ENCODE results near the gene SERPINI1. TPM values are rescaled to one million over a fixed set of nuclear protein-coding genes. Genes with fewer than 3 reads are reported as not detected.

The SERPINI1 gene
- total and polyA plus RNA-seq, 4 donors: 8.9 to 13.8 (median 12.7) TPM

- no peaks in the 10 kb centered on the region for H3K36me3 ChIP-seq (ENCODE audit: control insufficient read depth in 1 of 2, insufficient read depth in 2 of 2, low read length in 1 of 2)
- H3K9me3 ChIP-seq (ENCODE audit: control insufficient read depth, low read length): no peaks in the 10 kb centered on the region
- intact Hi-C loops (cut with DNase I): loop anchor here (2.0 kb wide), 2 partner anchors 41 to 45 kb away; no protein-coding TSS in a partner anchor
- no peak for DNase-seq
- 66 to 75% methylated on average over 4 of the region's 4 CpGs for WGBS, 2 donors
- ATAC-seq (ENCODE audit: low FRiP score): no peak
- H3K27me3 ChIP-seq (ENCODE audit: control insufficient read depth in 1 of 2, insufficient read depth in 2 of 2, low read length in 1 of 2): no peaks in the 10 kb centered on the region
- no peaks in the 10 kb centered on the region for H3K4me1 ChIP-seq (ENCODE audit: control insufficient read depth in 1 of 2, insufficient read depth in 2 of 2, low read length in 2 of 2)
- H3K4me3 ChIP-seq (ENCODE audit: low read length in 2 of 2): no peak overlapping the region
- H3K27ac ChIP-seq (ENCODE audit: low read depth in 1 of 2, low read length in 2 of 2): no peak overlapping the region
Measured at GRCh38 chr3:167839460-167840134, 104.1 kb downstream of the SERPINI1 start.

GRCh38 chr3:167840247-167840646 lies 104.7 kb downstream of the SERPINI1 start:
- ATAC-seq (ENCODE audit: low FRiP score) (no peak), DNase-seq (no peak)
- H3K4me3 ChIP-seq (ENCODE audit: low read length in 2 of 2): no peak overlapping the region
- intact Hi-C loops (cut with DNase I): loop anchor here in 1 of 2 donors (2.0 kb wide), 1 partner anchor 45 kb away; no protein-coding TSS in a partner anchor
- H3K27me3 ChIP-seq (ENCODE audit: control insufficient read depth in 1 of 2, insufficient read depth in 2 of 2, low read length in 1 of 2): no peaks in the 10 kb centered on the region
- H3K4me1 ChIP-seq (ENCODE audit: control insufficient read depth in 1 of 2, insufficient read depth in 2 of 2, low read length in 2 of 2): no peaks in the 10 kb centered on the region
- H3K36me3 ChIP-seq (ENCODE audit: control insufficient read depth in 1 of 2, insufficient read depth in 2 of 2, low read length in 1 of 2): no peaks in the 10 kb centered on the region
- no peaks in the 10 kb centered on the region for H3K9me3 ChIP-seq (ENCODE audit: control insufficient read depth, low read length)
- H3K27ac ChIP-seq (ENCODE audit: low read depth in 1 of 2, low read length in 2 of 2): no peak overlapping the region
- 52 to 59% methylated on average over 3 of the region's 3 CpGs for WGBS, 2 donors

- Histone ChIP-seq H3K4me1 (ENCODE audit: control insufficient read depth in 1 of 2, insufficient read depth in 2 of 2, low read length in 2 of 2) (no peaks in the 10 kb centered on the region), H3K4me3 (ENCODE audit: low read length in 2 of 2) (no peak overlapping the region), H3K9me3 (ENCODE audit: control insufficient read depth, low read length) (no peaks in the 10 kb centered on the region), H3K27ac (ENCODE audit: low read depth in 1 of 2, low read length in 2 of 2) (no peak overlapping the region), H3K36me3 (ENCODE audit: control insufficient read depth in 1 of 2, insufficient read depth in 2 of 2, low read length in 1 of 2) (no peaks in the 10 kb centered on the region), H3K27me3 (ENCODE audit: control insufficient read depth in 1 of 2, insufficient read depth in 2 of 2, low read length in 1 of 2) (no peaks in the 10 kb centered on the region)
- DNase-seq (no peak), ATAC-seq (ENCODE audit: low FRiP score) (no peak)
- intact Hi-C loops (cut with DNase I): no loop called here
- 92% methylated on average over 1 of the region's 1 CpG for WGBS, 2 donors
Measured at GRCh38 chr3:167843481-167843880, 108.0 kb downstream of the SERPINI1 start.

GRCh38 chr3:167843886-167844285 lies 108.4 kb downstream of the SERPINI1 start:
- H3K27me3 ChIP-seq (ENCODE audit: control insufficient read depth in 1 of 2, insufficient read depth in 2 of 2, low read length in 1 of 2): no peaks in the 10 kb centered on the region
- H3K9me3 ChIP-seq (ENCODE audit: control insufficient read depth, low read length): no peaks in the 10 kb centered on the region
- WGBS, 2 donors: 89 to 91% methylated on average over 2 of the region's 2 CpGs
- no peak overlapping the region for H3K4me3 ChIP-seq (ENCODE audit: low read length in 2 of 2)
- DNase-seq (no peak), ATAC-seq (ENCODE audit: low FRiP score) (no peak)
- H3K36me3 ChIP-seq (ENCODE audit: control insufficient read depth in 1 of 2, insufficient read depth in 2 of 2, low read length in 1 of 2): no peaks in the 10 kb centered on the region
- no peak overlapping the region for H3K27ac ChIP-seq (ENCODE audit: low read depth in 1 of 2, low read length in 2 of 2)
- intact Hi-C loops (cut with DNase I): no loop called here
- no peaks in the 10 kb centered on the region for H3K4me1 ChIP-seq (ENCODE audit: control insufficient read depth in 1 of 2, insufficient read depth in 2 of 2, low read length in 2 of 2)

- no peaks in the 10 kb centered on the region for H3K36me3 ChIP-seq (ENCODE audit: control insufficient read depth in 1 of 2, insufficient read depth in 2 of 2, low read length in 1 of 2)
- no peak overlapping the region for H3K27ac ChIP-seq (ENCODE audit: low read depth in 1 of 2, low read length in 2 of 2)
- DNase-seq (no peak), ATAC-seq (ENCODE audit: low FRiP score) (no peak)
- intact Hi-C loops (cut with DNase I): no loop called here
- H3K9me3 ChIP-seq (ENCODE audit: control insufficient read depth, low read length): no peaks in the 10 kb centered on the region
- no peaks in the 10 kb centered on the region for H3K4me1 ChIP-seq (ENCODE audit: control insufficient read depth in 1 of 2, insufficient read depth in 2 of 2, low read length in 2 of 2)
- H3K27me3 ChIP-seq (ENCODE audit: control insufficient read depth in 1 of 2, insufficient read depth in 2 of 2, low read length in 1 of 2): no peaks in the 10 kb centered on the region
- H3K4me3 ChIP-seq (ENCODE audit: low read length in 2 of 2): no peak overlapping the region
Measured at GRCh38 chr3:167844528-167844927, 109.0 kb downstream of the SERPINI1 start.

GRCh38 chr3:167851171-167851570 lies 115.7 kb downstream of the SERPINI1 start:
- Histone ChIP-seq H3K27me3 (ENCODE audit: control insufficient read depth in 1 of 2, insufficient read depth in 2 of 2, low read length in 1 of 2) (no peaks in the 10 kb centered on the region), H3K27ac (ENCODE audit: low read depth in 1 of 2, low read length in 2 of 2) (no peak overlapping the region), H3K36me3 (ENCODE audit: control insufficient read depth in 1 of 2, insufficient read depth in 2 of 2, low read length in 1 of 2) (no peaks in the 10 kb centered on the region), H3K4me3 (ENCODE audit: low read length in 2 of 2) (no peak overlapping the region), H3K9me3 (ENCODE audit: control insufficient read depth, low read length) (no peaks in the 10 kb centered on the region), H3K4me1 (ENCODE audit: control insufficient read depth in 1 of 2, insufficient read depth in 2 of 2, low read length in 2 of 2) (no peaks in the 10 kb centered on the region)
- 17 to 36% methylated on average over 1 of the region's 1 CpG for WGBS, 2 donors
- DNase-seq (no peak), ATAC-seq (ENCODE audit: low FRiP score) (no peak)
- intact Hi-C loops (cut with DNase I): no loop called here

GRCh38 chr3:167851749-167852148 lies 116.2 kb downstream of the SERPINI1 start:
- Histone ChIP-seq H3K4me1 (ENCODE audit: control insufficient read depth in 1 of 2, insufficient read depth in 2 of 2, low read length in 2 of 2) (no peaks in the 10 kb centered on the region), H3K36me3 (ENCODE audit: control insufficient read depth in 1 of 2, insufficient read depth in 2 of 2, low read length in 1 of 2) (peaks cover 0 to 2% of the 10 kb centered on the region in 2 donors), H3K9me3 (ENCODE audit: control insufficient read depth, low read length) (no peaks in the 10 kb centered on the region), H3K4me3 (ENCODE audit: low read length in 2 of 2) (no peak overlapping the region), H3K27ac (ENCODE audit: low read depth in 1 of 2, low read length in 2 of 2) (no peak overlapping the region), H3K27me3 (ENCODE audit: control insufficient read depth in 1 of 2, insufficient read depth in 2 of 2, low read length in 1 of 2) (no peaks in the 10 kb centered on the region)
- no peak for ATAC-seq (ENCODE audit: low FRiP score)
- no peak for DNase-seq
- intact Hi-C loops (cut with DNase I): no loop called here
- 91 to 98% methylated on average over 3 of the region's 3 CpGs for WGBS, 2 donors

- H3K4me1 ChIP-seq (ENCODE audit: control insufficient read depth in 1 of 2, insufficient read depth in 2 of 2, low read length in 2 of 2): no peaks in the 10 kb centered on the region
- no peak for ATAC-seq (ENCODE audit: low FRiP score)
- 49 to 57% methylated on average over 2 of the region's 2 CpGs for WGBS, 2 donors
- intact Hi-C loops (cut with DNase I): no loop called here
- H3K27ac ChIP-seq (ENCODE audit: low read depth in 1 of 2, low read length in 2 of 2): no peak overlapping the region
- H3K27me3 ChIP-seq (ENCODE audit: control insufficient read depth in 1 of 2, insufficient read depth in 2 of 2, low read length in 1 of 2): no peaks in the 10 kb centered on the region
- H3K4me3 ChIP-seq (ENCODE audit: low read length in 2 of 2): no peak overlapping the region
- H3K9me3 ChIP-seq (ENCODE audit: control insufficient read depth, low read length): no peaks in the 10 kb centered on the region
- peaks cover 0 to 2% of the 10 kb centered on the region in 2 donors for H3K36me3 ChIP-seq (ENCODE audit: control insufficient read depth in 1 of 2, insufficient read depth in 2 of 2, low read length in 1 of 2)
- no peak for DNase-seq
Measured at GRCh38 chr3:167852216-167852615, 116.7 kb downstream of the SERPINI1 start.

GRCh38 chr3:167854063-167854462 lies 118.5 kb downstream of the SERPINI1 start:
- H3K4me1 ChIP-seq (ENCODE audit: control insufficient read depth in 1 of 2, insufficient read depth in 2 of 2, low read length in 2 of 2): no peaks in the 10 kb centered on the region
- H3K4me3 ChIP-seq (ENCODE audit: low read length in 2 of 2): no peak overlapping the region
- no peak for DNase-seq
- no peak overlapping the region for H3K27ac ChIP-seq (ENCODE audit: low read depth in 1 of 2, low read length in 2 of 2)
- no peaks in the 10 kb centered on the region for H3K27me3 ChIP-seq (ENCODE audit: control insufficient read depth in 1 of 2, insufficient read depth in 2 of 2, low read length in 1 of 2)
- 44 to 53% methylated on average over 1 of the region's 1 CpG for WGBS, 2 donors
- intact Hi-C loops (cut with DNase I): no loop called here
- H3K9me3 ChIP-seq (ENCODE audit: control insufficient read depth, low read length): no peaks in the 10 kb centered on the region
- ATAC-seq (ENCODE audit: low FRiP score): no peak
- H3K36me3 ChIP-seq (ENCODE audit: control insufficient read depth in 1 of 2, insufficient read depth in 2 of 2, low read length in 1 of 2): peaks cover 0 to 2% of the 10 kb centered on the region in 2 donors

Data from aorta (tissue), 5 donors.